GM12878 (cell line): ENCODE measurements around the gene LRRC23. TPM values are rescaled to one million over a fixed set of nuclear protein-coding genes. Genes with fewer than 3 reads are reported as not detected.

Source experiments
- ATAC-seq: fragments of 200-7000 bp; cut with Tn5 transposase; 3 replicates; pipeline ENCODE4 v1.9.1; 2020; ENCODE audit warnings: mild to moderate bottlenecking, moderate library complexity
- BruUV-seq: library from RNA; stranded (reverse); fragments of 400-500 nt; replicated peaks from 2 replicates; lab custom pipeline; 2021; lab: Mats Ljungman, UMichigan
- CTCF ChIA-PET: fragments of 300-600 bp; sonication (Branson Sonifier 250); formaldehyde crosslinking; extraction: SDS; loops from one replicate; lab custom pipeline; 2021; ENCODE audit warnings: inconsistent platforms; lab: Yijun Ruan, JAX
- POLR2A ChIA-PET: fragments of 350-600 bp; formaldehyde crosslinking; extraction: SDS; loops from one replicate; lab custom pipeline; 2021; ENCODE audit warnings: inconsistent platforms; lab: Charles Lee
- RAD21 ChIA-PET: fragments of 300-600 bp; sonication (Branson Sonifier 250); formaldehyde crosslinking; loops from one replicate; lab custom pipeline; 2023; ENCODE audit warnings: antibody characterized with exemption; ENCODE audit not compliant: unreplicated experiment; lab: Charles Lee
- SMC1A ChIA-PET: fragments of 300-600 bp; sonication (Branson Sonifier 250); formaldehyde crosslinking; loops from one replicate; lab custom pipeline; 2023; ENCODE audit not compliant: unreplicated experiment, uncharacterized antibody; lab: Charles Lee
- DNase-seq: peaks from one replicate; pipeline ENCODE4 v3.0.0-alpha.2; 2011; ENCODE audit warnings: low read depth, low spot score
- FAIRE-seq: peaks from 3 replicates; lab custom pipeline; 2011; peaks lifted over from hg19 to GRCh38; lab: Jason Lieb, UNC
- H2AFZ ChIP-seq: 2 replicates; pipeline ENCODE4 v1.6.0; 2011; ENCODE audit warnings: low read depth, low read length, control low read depth; ENCODE audit not compliant: control insufficient read depth
- H3K27ac ChIP-seq: 2 replicates; pipeline ENCODE4 v1.5.1; 2011; ENCODE audit warnings: control low read depth; ENCODE audit not compliant: control insufficient read depth, insufficient read depth
- H3K27me3 ChIP-seq, 2 experiments: replicated peaks in 1 of 2; 2 replicates each; pipeline versions ENCODE4 v1.6.0 to v1.6.1; 2011; ENCODE audit warnings: low read length in 1 of 2; ENCODE audit not compliant: control insufficient read depth in 2 of 2, insufficient read depth in 2 of 2
- H3K36me3 ChIP-seq, 2 experiments: 2 replicates each; pipeline ENCODE4 v1.5.1; 2011; ENCODE audit warnings: low read length in 1 of 2; ENCODE audit not compliant: control insufficient read depth in 2 of 2, insufficient read depth in 2 of 2
- H3K4me1 ChIP-seq: 2 replicates; pipeline ENCODE4 v1.6.1; 2011; ENCODE audit warnings: mild to moderate bottlenecking, low read length, moderate library complexity, mixed read lengths; ENCODE audit not compliant: control insufficient read depth, insufficient read depth
- H3K4me2 ChIP-seq: 2 replicates; pipeline ENCODE4 v1.6.0; 2011; ENCODE audit warnings: control low read depth; ENCODE audit not compliant: control insufficient read depth, insufficient read depth
- H3K4me3 ChIP-seq: fragments of 200-600 bp; sonication (generic); 2 replicates; pipeline ENCODE4 v1.5.1; 2016
- H3K79me2 ChIP-seq: 2 replicates; pipeline ENCODE4 v1.6.0; 2011; ENCODE audit warnings: low read length; ENCODE audit not compliant: control insufficient read depth, insufficient read depth
- H3K9ac ChIP-seq: 2 replicates; pipeline ENCODE4 v1.8.0; 2011; ENCODE audit warnings: low read length, control low read depth, mixed read lengths; ENCODE audit not compliant: control insufficient read depth, insufficient read depth
- H3K9me3 ChIP-seq: replicated peaks from 3 replicates; pipeline ENCODE4 v1.5.1; 2011; ENCODE audit warnings: mild to moderate bottlenecking, low read length; ENCODE audit not compliant: control insufficient read depth, insufficient read depth
- H4K20me1 ChIP-seq: 2 replicates; pipeline ENCODE4 v1.6.0; 2011; ENCODE audit not compliant: control insufficient read depth, insufficient read depth
- ELK1 ChIP-seq: IDR thresholded peaks from 2 replicates; pipeline ENCODE4 v1.6.1; 2012; ENCODE audit warnings: low read depth, low read length, improper control_type of control experiment
- EP300 ChIP-seq, 2 experiments: fragments of 150-350 bp in 1 of 2; IDR thresholded peaks; 2 replicates each; pipeline ENCODE4 v1.6.1; 2011 to 2012; ENCODE audit warnings: low read depth in 2 of 2, low read length in 2 of 2, borderline replicate concordance in 1 of 2, improper control_type of control experiment in 1 of 2, inconsistent platforms in 1 of 2; ENCODE audit not compliant: control insufficient read depth in 1 of 2
- HCFC1 ChIP-seq: fragments of 150-350 bp; IDR thresholded peaks from 2 replicates; pipeline ENCODE4 v1.6.1; 2014; ENCODE audit warnings: low read length
- HDGF ChIP-seq: fragments of 450-650 bp; IDR thresholded peaks from 2 replicates; pipeline ENCODE4 v1.6.1; 2016; ENCODE audit warnings: antibody characterized with exemption
- MYC ChIP-seq: IDR thresholded peaks from 2 replicates; pipeline ENCODE4 v1.6.1; 2011; ENCODE audit warnings: mild to moderate bottlenecking, low read length, moderate library complexity, inconsistent platforms; ENCODE audit not compliant: insufficient read depth, insufficient replicate concordance, insufficient read length, severe bottlenecking
- POU2F2 ChIP-seq: IDR thresholded peaks from 3 replicates; pipeline ENCODE4 v1.6.1; 2011; ENCODE audit warnings: low read depth, mild to moderate bottlenecking, low read length, borderline replicate concordance
- REST ChIP-seq: IDR thresholded peaks from 2 replicates; pipeline ENCODE4 v1.6.1; 2012; ENCODE audit warnings: mild to moderate bottlenecking, low read depth, low read length
- SP1 ChIP-seq: IDR thresholded peaks from one replicate; pipeline ENCODE4 v1.6.1; 2011; ENCODE audit warnings: low read depth, low read length
- TCF3 ChIP-seq: IDR thresholded peaks from 2 replicates; pipeline ENCODE4 v1.6.1; 2012; ENCODE audit warnings: low read depth, mild to moderate bottlenecking, low read length, borderline replicate concordance; ENCODE audit not compliant: insufficient read depth
- ZBED1 ChIP-seq: IDR thresholded peaks from 2 replicates; pipeline ENCODE4 v1.6.1; 2016; ENCODE audit warnings: borderline replicate concordance
- ZBTB40 ChIP-seq: fragments of 450-650 bp; IDR thresholded peaks from 2 replicates; pipeline ENCODE4 v1.6.1; 2016; ENCODE audit warnings: mild to moderate bottlenecking, moderate library complexity, borderline replicate concordance
- ZZZ3 ChIP-seq: IDR thresholded peaks from 2 replicates; pipeline ENCODE4 v1.6.1; 2011; ENCODE audit warnings: low read depth; ENCODE audit not compliant: control insufficient read depth, insufficient read length
- WGBS: methylation state at CpG from one replicate; pipeline ENCODE4 v1.1.6; 2016; ENCODE audit warnings: low lambda C conversion rate; ENCODE audit not compliant: insufficient replicate concordance, insufficient coverage; ENCODE audit errors: missing lambda C conversion rate; 5-methylcytosine and 5-hydroxymethylcytosine counted together
- in situ Hi-C: fragments of 300-500 bp; cut with MboI; formaldehyde crosslinking; loops from 9 replicates; pipeline ENCODE4 v1.14.3; 2018; ENCODE audit warnings: mixed read lengths
- intact Hi-C: fragments of 100-400 bp; cut with micrococcal nuclease; formaldehyde crosslinking; loops from one replicate; pipeline ENCODE4 v1.14.2; 2022; ENCODE audit not compliant: unreplicated experiment
- polyA plus RNA-seq, 11 experiments: library from polyadenylated mRNA; depleted of rRNA in 4 of 11; unstranded in 6 of 11; stranded (reverse) in 5 of 11; fragments of >200 nt; fragmentation: Nextera tagmentation in 4 of 11; fragmentation: Illumina TruSeq in 1 of 11; extraction: Ambion mirVana in 4 of 11; extraction: Trizol in 1 of 11; gene quantifications; 1 replicate in 1 of 11; 2 replicates in 10 of 11; pipeline versions ENCODE4 v1.2.1 to v1.2.3, GENCODE V29; 2011 to 2016; ENCODE audit warnings: inconsistent platforms in 2 of 11, missing spikeins in 2 of 11, low read depth in 1 of 11
- total RNA-seq, 4 experiments: library from RNA; depleted of rRNA in 3 of 4; stranded (reverse); fragments of >200 nt in 3 of 4; fragmentation: Illumina TruSeq in 1 of 4; extraction: Trizol in 1 of 4; gene quantifications; 2 replicates each; pipeline versions ENCODE4 v1.2.1 to v1.2.3, GENCODE V29; 2013 to 2021

Gene LRRC23
- total and polyA plus RNA-seq, 10 of the 15 experiments (the other 5 are each of a cell fraction or from before 2014, with no cell fraction given), result 1.4 to 6.9 (median 3.4) TPM

GRCh38 chr12:6860116-6860515 lies 44.5 kb upstream of the LRRC23 start:
- H3K27ac ChIP-seq, result no peak overlapping the region
- H3K9me3 ChIP-seq, result no peaks in the 10 kb centered on the region
- peaks cover 47 to 53% of the 10 kb centered on the region in 2 experiments for H3K36me3 ChIP-seq
- no peaks in the 10 kb centered on the region for H3K79me2 ChIP-seq
- ChIA-PET SMC1A (interaction anchor here (1.4 kb wide), 1 partner anchor 21 kb away, joined by 3 read pairs; no protein-coding TSS in a partner anchor), CTCF (interaction anchor here (1.3 to 1.5 kb wide), 2 partner anchors 12 to 22 kb away, joined by 3 to 5 read pairs; partner anchors contain the start of gene SPSB2), POLR2A (interaction anchor here (1.7 kb wide), 1 partner anchor 10 kb away, joined by 3 read pairs; the partner anchor contains the start of gene CDCA3), RAD21 (interaction anchor here (1.0 kb wide), 1 partner anchor 13 kb away, joined by 3 read pairs; the partner anchor contains the start of gene SPSB2)
- no peak overlapping the region for H3K4me2 ChIP-seq
- H3K4me1 ChIP-seq, result no peaks in the 10 kb centered on the region
- no peaks in the 10 kb centered on the region for H3K27me3 ChIP-seq
- no peak overlapping the region for H2AFZ ChIP-seq
- WGBS, result 99% methylated on average over 9 of the region's 9 CpGs
- TF ChIP-seq REST, result no peak
- TF ChIP-seq ZBED1, result no peak
- TF ChIP-seq MYC, result no peak
- no peak for TF ChIP-seq TCF3
- no peak for TF ChIP-seq POU2F2
- no peak for TF ChIP-seq HCFC1
- TF ChIP-seq ZBTB40, result no peak
- no peak for TF ChIP-seq ZZZ3
- no peak for TF ChIP-seq ELK1
- no peak for TF ChIP-seq HDGF
- no peak for TF ChIP-seq EP300 (IDR thresholded peaks at IDR 0.05; ENCODE audit: borderline replicate concordance in 1 of 2, control insufficient read depth in 1 of 2, low read depth in 2 of 2, low read length in 2 of 2)
- no peak for TF ChIP-seq SP1
- H4K20me1 ChIP-seq, result no peaks in the 10 kb centered on the region
- H3K9ac ChIP-seq, result no peak overlapping the region
- intact Hi-C loops, result no loop called here
- no peak for DNase-seq
- ATAC-seq, result no peak
- in situ Hi-C loops, result no loop called here
- no TSS peak for BruUV-seq
- H3K4me3 ChIP-seq, result no peak overlapping the region
- FAIRE-seq, result no peak
